ENCODE results near the gene MAGI2.

- TF ChIP-seq, protein P1, sequence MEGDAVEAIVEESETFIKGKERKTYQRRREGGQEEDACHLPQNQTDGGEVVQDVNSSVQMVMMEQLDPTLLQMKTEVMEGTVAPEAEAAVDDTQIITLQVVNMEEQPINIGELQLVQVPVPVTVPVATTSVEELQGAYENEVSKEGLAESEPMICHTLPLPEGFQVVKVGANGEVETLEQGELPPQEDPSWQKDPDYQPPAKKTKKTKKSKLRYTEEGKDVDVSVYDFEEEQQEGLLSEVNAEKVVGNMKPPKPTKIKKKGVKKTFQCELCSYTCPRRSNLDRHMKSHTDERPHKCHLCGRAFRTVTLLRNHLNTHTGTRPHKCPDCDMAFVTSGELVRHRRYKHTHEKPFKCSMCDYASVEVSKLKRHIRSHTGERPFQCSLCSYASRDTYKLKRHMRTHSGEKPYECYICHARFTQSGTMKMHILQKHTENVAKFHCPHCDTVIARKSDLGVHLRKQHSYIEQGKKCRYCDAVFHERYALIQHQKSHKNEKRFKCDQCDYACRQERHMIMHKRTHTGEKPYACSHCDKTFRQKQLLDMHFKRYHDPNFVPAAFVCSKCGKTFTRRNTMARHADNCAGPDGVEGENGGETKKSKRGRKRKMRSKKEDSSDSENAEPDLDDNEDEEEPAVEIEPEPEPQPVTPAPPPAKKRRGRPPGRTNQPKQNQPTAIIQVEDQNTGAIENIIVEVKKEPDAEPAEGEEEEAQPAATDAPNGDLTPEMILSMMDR (IDR thresholded peaks at IDR 0.05; ENCODE audit: insufficient read depth, low read depth, low read length) = no peak
- no peak for TF ChIP-seq EZH2 (IDR thresholded peaks at IDR 0.05; ENCODE audit: insufficient read depth, low read length)
Observed at GRCh38 chr7:79353720-79354468, 99.6 kb downstream of the MAGI2 start.

Measured in astrocyte (in vitro differentiated cells and primary cell).